ENCODE data around the gene SH3BP2.

DNA sequence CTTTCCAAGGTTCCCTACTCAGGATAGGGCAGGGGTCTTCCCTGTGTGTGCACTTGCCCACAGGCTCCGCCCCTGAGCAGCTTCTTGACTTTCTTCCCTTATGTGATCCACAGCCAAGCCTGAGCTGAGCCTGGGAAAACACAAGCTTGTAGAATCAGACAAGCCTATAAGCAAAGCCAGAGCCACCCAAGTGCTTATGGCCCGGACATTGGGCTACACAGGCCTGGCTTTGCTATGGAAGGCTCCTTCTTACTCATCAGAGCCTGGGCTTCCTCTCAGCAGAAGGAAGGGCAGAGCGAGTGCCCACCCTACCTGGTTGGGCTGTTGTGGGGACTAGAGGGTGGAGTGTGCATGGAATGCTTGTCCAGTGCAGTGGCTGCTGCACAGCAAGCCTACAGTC, 35.5 kb upstream of the SH3BP2 start:
- TF ChIP-seq, protein P1, sequence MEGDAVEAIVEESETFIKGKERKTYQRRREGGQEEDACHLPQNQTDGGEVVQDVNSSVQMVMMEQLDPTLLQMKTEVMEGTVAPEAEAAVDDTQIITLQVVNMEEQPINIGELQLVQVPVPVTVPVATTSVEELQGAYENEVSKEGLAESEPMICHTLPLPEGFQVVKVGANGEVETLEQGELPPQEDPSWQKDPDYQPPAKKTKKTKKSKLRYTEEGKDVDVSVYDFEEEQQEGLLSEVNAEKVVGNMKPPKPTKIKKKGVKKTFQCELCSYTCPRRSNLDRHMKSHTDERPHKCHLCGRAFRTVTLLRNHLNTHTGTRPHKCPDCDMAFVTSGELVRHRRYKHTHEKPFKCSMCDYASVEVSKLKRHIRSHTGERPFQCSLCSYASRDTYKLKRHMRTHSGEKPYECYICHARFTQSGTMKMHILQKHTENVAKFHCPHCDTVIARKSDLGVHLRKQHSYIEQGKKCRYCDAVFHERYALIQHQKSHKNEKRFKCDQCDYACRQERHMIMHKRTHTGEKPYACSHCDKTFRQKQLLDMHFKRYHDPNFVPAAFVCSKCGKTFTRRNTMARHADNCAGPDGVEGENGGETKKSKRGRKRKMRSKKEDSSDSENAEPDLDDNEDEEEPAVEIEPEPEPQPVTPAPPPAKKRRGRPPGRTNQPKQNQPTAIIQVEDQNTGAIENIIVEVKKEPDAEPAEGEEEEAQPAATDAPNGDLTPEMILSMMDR (IDR thresholded peaks at IDR 0.05; ENCODE audit: low read length), result no peak
- TF ChIP-seq EZH2 (IDR thresholded peaks at IDR 0.05; ENCODE audit: borderline replicate concordance, low read length), result no peak
